ENCODE results near the gene FAM241A. TPM values are rescaled to one million over a fixed set of nuclear protein-coding genes. Genes with fewer than 3 reads are reported as not detected.

FAM241A gene
- total and polyA plus RNA-seq, 2 donors (not counting 3 experiments of a cell fraction or from before 2014, with no cell fraction given): 3.2 to 9.1 TPM

DNA sequence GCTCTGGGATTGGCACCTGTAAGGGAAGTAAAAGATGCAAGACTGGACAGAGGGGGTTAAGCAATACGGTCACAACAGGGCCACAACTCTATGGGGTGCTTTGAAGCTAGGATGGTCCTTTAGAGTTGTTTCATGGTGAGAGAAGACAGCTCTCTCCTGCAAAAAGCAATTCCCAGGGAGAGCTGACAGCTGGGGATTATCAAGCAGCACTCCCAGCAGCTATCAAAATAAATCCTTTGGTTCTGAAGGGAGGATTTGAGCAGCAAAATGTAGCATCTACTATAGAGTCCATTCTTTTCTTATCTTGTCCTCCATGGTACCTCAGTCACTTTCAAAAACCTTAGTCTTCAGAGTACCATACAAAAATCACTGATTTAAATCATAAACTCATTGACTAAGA is 51.2 kb downstream of the FAM241A start:
- no peak overlapping the region for H3K4me2 ChIP-seq (ENCODE audit: insufficient read depth, low read length)
- dilution Hi-C loops (cut with MboI; ENCODE audit: extremely low pct_ligation_motif_present, low sequenced_read_pairs) (no loop called here), intact Hi-C loops (cut with micrococcal nuclease) (no loop called here)
- CTCF ChIA-PET: interaction anchor here (0.8 to 2.6 kb wide), 3 partner anchors 15 to 54 kb away, joined by 3 to 12 read pairs (median 4); no protein-coding TSS in a partner anchor
- no peaks in the 10 kb centered on the region for H3K27me3 ChIP-seq (ENCODE audit: control insufficient read depth in 2 of 2, insufficient read depth in 2 of 2, low read length in 2 of 2)
- DNase-seq (ENCODE audit: low read depth, low spot score): no peak
- H3K4me3 ChIP-seq (replicated peaks in 1 of 3; ENCODE audit: insufficient read depth in 1 of 3, low read depth in 1 of 3, low read length in 3 of 3): no peak overlapping the region
- no peaks in the 10 kb centered on the region for H3K79me2 ChIP-seq (ENCODE audit: control insufficient read depth, insufficient read depth, low read length)
- H4K20me1 ChIP-seq (replicated peaks; ENCODE audit: control insufficient read depth, extremely low read depth, insufficient read depth, low read length): no peaks in the 10 kb centered on the region
- peaks cover 3% of the 10 kb centered on the region for H3K4me1 ChIP-seq (ENCODE audit: control insufficient read depth, extremely low read depth, insufficient read depth, low read length)
- POLR2A ChIA-PET: interaction anchor here (0.6 kb wide), 1 partner anchor 70 kb away, joined by 4 read pairs; no protein-coding TSS in a partner anchor
- H2AFZ ChIP-seq (ENCODE audit: low read depth, low read length): no peak overlapping the region
- H3K9me1 ChIP-seq (replicated peaks; ENCODE audit: control insufficient read depth, extremely low read depth, insufficient read depth, low read length): no peaks in the 10 kb centered on the region
- no peaks in the 10 kb centered on the region for H3K9me3 ChIP-seq (replicated peaks; ENCODE audit: control insufficient read depth, insufficient read depth, low read length)
- H3K9ac ChIP-seq (replicated peaks; ENCODE audit: extremely low read depth, insufficient read depth, low read length): no peak overlapping the region
- FAIRE-seq: no peak
- no TSS peak for BruUV-seq (replicated peaks)
- H3K27ac ChIP-seq (ENCODE audit: insufficient read depth, low read depth, low read length): no peak overlapping the region
- TF ChIP-seq, protein P1, sequence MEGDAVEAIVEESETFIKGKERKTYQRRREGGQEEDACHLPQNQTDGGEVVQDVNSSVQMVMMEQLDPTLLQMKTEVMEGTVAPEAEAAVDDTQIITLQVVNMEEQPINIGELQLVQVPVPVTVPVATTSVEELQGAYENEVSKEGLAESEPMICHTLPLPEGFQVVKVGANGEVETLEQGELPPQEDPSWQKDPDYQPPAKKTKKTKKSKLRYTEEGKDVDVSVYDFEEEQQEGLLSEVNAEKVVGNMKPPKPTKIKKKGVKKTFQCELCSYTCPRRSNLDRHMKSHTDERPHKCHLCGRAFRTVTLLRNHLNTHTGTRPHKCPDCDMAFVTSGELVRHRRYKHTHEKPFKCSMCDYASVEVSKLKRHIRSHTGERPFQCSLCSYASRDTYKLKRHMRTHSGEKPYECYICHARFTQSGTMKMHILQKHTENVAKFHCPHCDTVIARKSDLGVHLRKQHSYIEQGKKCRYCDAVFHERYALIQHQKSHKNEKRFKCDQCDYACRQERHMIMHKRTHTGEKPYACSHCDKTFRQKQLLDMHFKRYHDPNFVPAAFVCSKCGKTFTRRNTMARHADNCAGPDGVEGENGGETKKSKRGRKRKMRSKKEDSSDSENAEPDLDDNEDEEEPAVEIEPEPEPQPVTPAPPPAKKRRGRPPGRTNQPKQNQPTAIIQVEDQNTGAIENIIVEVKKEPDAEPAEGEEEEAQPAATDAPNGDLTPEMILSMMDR (IDR thresholded peaks at IDR 0.05; ENCODE audit: extremely low read depth in 1 of 2, insufficient read depth in 1 of 2, low read depth in 1 of 2, low read length in 2 of 2): no peak
- TF ChIP-seq EZH2 (IDR thresholded peaks at IDR 0.05; ENCODE audit: borderline replicate concordance, low read depth, low read length, severe bottlenecking): no peak
- TF ChIP-seq MYC (IDR thresholded peaks at IDR 0.05; ENCODE audit: low read depth, low read length): no peak
- TF ChIP-seq POLR2A (IDR thresholded peaks at IDR 0.05; ENCODE audit: low read depth, low read length): no peak
- TF ChIP-seq GATA2 (IDR thresholded peaks at IDR 0.05; ENCODE audit: insufficient read depth, insufficient read length, low read depth, low read length): no peak
- TF ChIP-seq JUN (IDR thresholded peaks at IDR 0.05; ENCODE audit: borderline replicate concordance, insufficient read depth, insufficient read length, low read depth): no peak
- H3K36me3 ChIP-seq (ENCODE audit: control insufficient read depth in 2 of 2, extremely low read depth in 1 of 2, insufficient read depth in 2 of 2, low read length in 2 of 2): no peaks in the 10 kb centered on the region

DNA sequence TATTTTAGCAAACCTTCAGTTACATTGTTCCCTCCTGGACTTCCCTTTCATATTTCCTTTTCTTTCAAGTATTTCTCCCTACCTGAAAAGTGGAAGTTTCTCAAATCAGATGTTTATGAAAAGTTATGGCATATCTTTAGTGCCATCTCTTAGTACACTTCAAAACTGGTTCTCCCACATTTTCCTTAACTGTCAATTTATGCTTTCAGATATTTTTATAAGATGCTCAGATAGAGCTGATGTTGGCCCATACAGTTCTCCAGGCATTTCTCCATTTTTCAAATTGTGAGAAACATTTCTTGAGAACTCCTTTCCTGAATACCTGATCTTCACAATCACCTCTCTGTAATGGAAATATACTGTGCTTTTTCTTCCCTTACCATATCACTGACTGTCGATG is 53.8 kb downstream of the FAM241A start:
- Histone ChIP-seq H3K4me1 (ENCODE audit: control insufficient read depth, extremely low read depth, insufficient read depth, low read length) (peaks cover 3% of the 10 kb centered on the region), H3K9ac (replicated peaks; ENCODE audit: extremely low read depth, insufficient read depth, low read length) (no peak overlapping the region), H3K27me3 (ENCODE audit: control insufficient read depth in 2 of 2, insufficient read depth in 2 of 2, low read length in 2 of 2) (no peaks in the 10 kb centered on the region), H3K27ac (ENCODE audit: insufficient read depth, low read depth, low read length) (no peak overlapping the region), H3K36me3 (ENCODE audit: control insufficient read depth in 2 of 2, extremely low read depth in 1 of 2, insufficient read depth in 2 of 2, low read length in 2 of 2) (no peaks in the 10 kb centered on the region), H3K9me1 (replicated peaks; ENCODE audit: control insufficient read depth, extremely low read depth, insufficient read depth, low read length) (no peaks in the 10 kb centered on the region), H3K79me2 (ENCODE audit: control insufficient read depth, insufficient read depth, low read length) (no peaks in the 10 kb centered on the region), H2AFZ (ENCODE audit: low read depth, low read length) (no peak overlapping the region), H3K4me3 (replicated peaks in 1 of 3; ENCODE audit: insufficient read depth in 1 of 3, low read depth in 1 of 3, low read length in 3 of 3) (no peak overlapping the region), H3K9me3 (replicated peaks; ENCODE audit: control insufficient read depth, insufficient read depth, low read length) (no peaks in the 10 kb centered on the region), H3K4me2 (ENCODE audit: insufficient read depth, low read length) (no peak overlapping the region), H4K20me1 (replicated peaks; ENCODE audit: control insufficient read depth, extremely low read depth, insufficient read depth, low read length) (no peaks in the 10 kb centered on the region)
- TF ChIP-seq FOS (IDR thresholded peaks at IDR 0.05; ENCODE audit: borderline replicate concordance, insufficient read depth, low read length): no peak
- no peak for TF ChIP-seq POLR2A (IDR thresholded peaks at IDR 0.05; ENCODE audit: low read depth, low read length)
- TF ChIP-seq MYC (IDR thresholded peaks at IDR 0.05; ENCODE audit: low read depth, low read length): no peak
- no peak for TF ChIP-seq JUN (IDR thresholded peaks at IDR 0.05; ENCODE audit: borderline replicate concordance, insufficient read depth, insufficient read length, low read depth)
- TF ChIP-seq GATA2 (IDR thresholded peaks at IDR 0.05; ENCODE audit: insufficient read depth, insufficient read length, low read depth, low read length): no peak
- TF ChIP-seq, protein P1 (IDR thresholded peaks at IDR 0.05; ENCODE audit: extremely low read depth in 1 of 2, insufficient read depth in 1 of 2, low read depth in 1 of 2, low read length in 2 of 2): no peak
- no peak for TF ChIP-seq POLR2AphosphoS5 (IDR thresholded peaks at IDR 0.05; ENCODE audit: insufficient read depth, low read depth, low read length)
- no peak for TF ChIP-seq EZH2 (IDR thresholded peaks at IDR 0.05; ENCODE audit: borderline replicate concordance, low read depth, low read length, severe bottlenecking)
- TF ChIP-seq, protein P2, sequence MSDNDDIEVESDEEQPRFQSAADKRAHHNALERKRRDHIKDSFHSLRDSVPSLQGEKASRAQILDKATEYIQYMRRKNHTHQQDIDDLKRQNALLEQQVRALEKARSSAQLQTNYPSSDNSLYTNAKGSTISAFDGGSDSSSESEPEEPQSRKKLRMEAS (IDR thresholded peaks at IDR 0.05; ENCODE audit: insufficient read depth, insufficient read length): no peak
- BruUV-seq (replicated peaks): no TSS peak
- intact Hi-C loops (cut with micrococcal nuclease): no loop called here
- dilution Hi-C loops (cut with MboI; ENCODE audit: extremely low pct_ligation_motif_present, low sequenced_read_pairs): no loop called here
- no peak for FAIRE-seq
- ChIA-PET POLR2A (no interaction called here), CTCF (interaction anchor here (1.0 to 1.9 kb wide), 3 partner anchors 9 to 99 kb away, joined by 3 to 9 read pairs (median 8); no protein-coding TSS in a partner anchor)
- DNase-seq (ENCODE audit: low read depth, low spot score): no peak

Data from endothelial cell of umbilical vein (primary cell).